GM19467 (cell line): Measurements from ENCODE around the gene PGAP3.

Experiments
- ATAC-seq: cut with Tn5 transposase; IDR thresholded peaks from one replicate; pipeline ENCODE4 v1.9.1; 2021; ENCODE audit warnings: mild to moderate bottlenecking, moderate library complexity; ENCODE audit not compliant: unreplicated experiment

Gene PGAP3

GRCh38 chr17:39660397-39661385 lies 27.2 kb downstream of the PGAP3 start:
- ATAC-seq, result no peak

- ATAC-seq, result no peak
Observed at GRCh38 chr17:39660011-39660360, 27.9 kb downstream of the PGAP3 start.

GRCh38 chr17:39659279-39660010 lies 28.4 kb downstream of the PGAP3 start:
- no peak for ATAC-seq

GRCh38 chr17:39658760-39659159 lies 29.1 kb downstream of the PGAP3 start:
- no peak for ATAC-seq

- no peak for ATAC-seq
Observed at GRCh38 chr17:39658346-39658745, 29.5 kb downstream of the PGAP3 start.

- ATAC-seq, result no peak
Observed at GRCh38 chr17:39655105-39655504, 32.8 kb downstream of the PGAP3 start.

GRCh38 chr17:39653662-39654331 lies 34.1 kb downstream of the PGAP3 start:
- no peak for ATAC-seq

GRCh38 chr17:39653316-39653661 lies 34.6 kb downstream of the PGAP3 start:
- no peak for ATAC-seq

- no peak for ATAC-seq
Observed at GRCh38 chr17:39652587-39653315, 35.1 kb downstream of the PGAP3 start.

GRCh38 chr17:39651923-39652586 lies 35.8 kb downstream of the PGAP3 start:
- ATAC-seq, result no peak

GRCh38 chr17:39650121-39650579 lies 37.7 kb downstream of the PGAP3 start:
- no peak for ATAC-seq

GRCh38 chr17:39648616-39649366 lies 39.1 kb downstream of the PGAP3 start:
- no peak for ATAC-seq

GRCh38 chr17:39647256-39647655 lies 40.6 kb downstream of the PGAP3 start:
- ATAC-seq, result no peak

- no peak for ATAC-seq
Observed at GRCh38 chr17:39643271-39643670, 44.6 kb downstream of the PGAP3 start.

- no peak for ATAC-seq
Observed at GRCh38 chr17:39642291-39643074, 45.4 kb downstream of the PGAP3 start.

GRCh38 chr17:39641883-39642282 lies 46.0 kb downstream of the PGAP3 start:
- ATAC-seq, result no peak

- ATAC-seq, result no peak
Observed at GRCh38 chr17:39641097-39641496, 46.8 kb downstream of the PGAP3 start.

GRCh38 chr17:39640591-39641031 lies 47.2 kb downstream of the PGAP3 start:
- no peak for ATAC-seq
